GM21390 (cell line): ENCODE data around the gene TRAF1.
"Not testable (repeated sequence)": the region's sequence is repeated elsewhere in the genome, so short reads cannot be mapped to it uniquely, and the experiment has no call there.

Experiments
- ATAC-seq: cut with Tn5 transposase; IDR thresholded peaks from one replicate; pipeline ENCODE4 v1.9.1; 2021; ENCODE audit not compliant: unreplicated experiment

Gene TRAF1

GRCh38 chr9:120926397-120926928 is at the start of gene TRAF1:
Gene TRAF1, minus strand, starts transcription at chr9:120926796. Its CDS starts 721 bp downstream, at chr9:120926075.
- peak; percentile 14 for ATAC-seq

- ATAC-seq = no peak
Measured at GRCh38 chr9:120974921-120975320, 48.3 kb upstream of the TRAF1 start.

- ATAC-seq = no peak
Measured at GRCh38 chr9:120974181-120974580, 47.6 kb upstream of the TRAF1 start.

GRCh38 chr9:120971938-120972337 is 45.3 kb upstream of the TRAF1 start:
- no peak for ATAC-seq

GRCh38 chr9:120971471-120971870 is 44.9 kb upstream of the TRAF1 start:
- not testable (repeated sequence) for ATAC-seq

GRCh38 chr9:120970244-120970643 is 43.6 kb upstream of the TRAF1 start:
- no peak for ATAC-seq

- ATAC-seq = no peak
Measured at GRCh38 chr9:120966013-120966369, 39.4 kb upstream of the TRAF1 start.

- no peak for ATAC-seq
Measured at GRCh38 chr9:120965344-120966012, 38.9 kb upstream of the TRAF1 start.

GRCh38 chr9:120961936-120962335 is 35.3 kb upstream of the TRAF1 start:
- ATAC-seq = no peak

- no peak for ATAC-seq
Measured at GRCh38 chr9:120960001-120960400, 33.4 kb upstream of the TRAF1 start.

GRCh38 chr9:120956862-120957261 is 30.3 kb upstream of the TRAF1 start:
- ATAC-seq = no peak

- no peak for ATAC-seq
Measured at GRCh38 chr9:120951960-120952618, 25.5 kb upstream of the TRAF1 start.

- no peak for ATAC-seq
Measured at GRCh38 chr9:120950421-120951388, 24.1 kb upstream of the TRAF1 start.

- no peak for ATAC-seq
Measured at GRCh38 chr9:120949290-120949689, 22.7 kb upstream of the TRAF1 start.

GRCh38 chr9:120948824-120949223 is 22.2 kb upstream of the TRAF1 start:
- ATAC-seq = no peak

- no peak for ATAC-seq
Measured at GRCh38 chr9:120947222-120947621, 20.6 kb upstream of the TRAF1 start.

- ATAC-seq = no peak
Measured at GRCh38 chr9:120946259-120946658, 19.7 kb upstream of the TRAF1 start.

- no peak for ATAC-seq
Measured at GRCh38 chr9:120944948-120945347, 18.4 kb upstream of the TRAF1 start.

- peak; percentile 99 for ATAC-seq
Measured at GRCh38 chr9:120944434-120944843, 17.8 kb upstream of the TRAF1 start.

GRCh38 chr9:120942186-120943001 is 15.8 kb upstream of the TRAF1 start:
- ATAC-seq = no peak
